ENCODE results near the gene SCAP. TPM values are rescaled to one million over a fixed set of nuclear protein-coding genes. Genes with fewer than 3 reads are reported as not detected.

The SCAP gene
- total RNA-seq, 1 donor from 2014 or later = 67.4 TPM

DNA sequence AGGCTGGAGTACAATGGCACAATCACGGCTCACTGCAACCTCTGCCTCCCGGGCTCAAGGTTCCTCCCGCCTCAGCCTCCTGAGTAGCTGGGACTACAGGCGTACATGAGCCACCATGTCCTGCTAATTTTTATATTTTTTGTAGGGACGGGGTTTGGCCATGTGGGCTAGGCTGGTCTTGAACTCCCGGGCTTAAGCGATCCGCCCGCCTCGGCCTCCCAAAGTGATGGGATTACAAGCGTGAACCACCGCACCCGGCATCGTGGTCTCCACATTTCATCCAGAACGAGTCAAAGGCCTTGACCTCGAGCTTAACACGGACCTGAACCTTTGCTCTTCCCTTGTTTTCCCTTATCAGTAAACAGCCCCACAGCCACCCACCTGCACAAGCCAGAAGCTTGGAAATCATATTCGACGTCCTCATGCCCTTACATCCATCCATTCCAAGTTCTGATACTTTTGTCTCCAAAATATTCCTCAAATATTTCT, 96.3 kb downstream of the SCAP start:
- TF ChIP-seq, protein P1, sequence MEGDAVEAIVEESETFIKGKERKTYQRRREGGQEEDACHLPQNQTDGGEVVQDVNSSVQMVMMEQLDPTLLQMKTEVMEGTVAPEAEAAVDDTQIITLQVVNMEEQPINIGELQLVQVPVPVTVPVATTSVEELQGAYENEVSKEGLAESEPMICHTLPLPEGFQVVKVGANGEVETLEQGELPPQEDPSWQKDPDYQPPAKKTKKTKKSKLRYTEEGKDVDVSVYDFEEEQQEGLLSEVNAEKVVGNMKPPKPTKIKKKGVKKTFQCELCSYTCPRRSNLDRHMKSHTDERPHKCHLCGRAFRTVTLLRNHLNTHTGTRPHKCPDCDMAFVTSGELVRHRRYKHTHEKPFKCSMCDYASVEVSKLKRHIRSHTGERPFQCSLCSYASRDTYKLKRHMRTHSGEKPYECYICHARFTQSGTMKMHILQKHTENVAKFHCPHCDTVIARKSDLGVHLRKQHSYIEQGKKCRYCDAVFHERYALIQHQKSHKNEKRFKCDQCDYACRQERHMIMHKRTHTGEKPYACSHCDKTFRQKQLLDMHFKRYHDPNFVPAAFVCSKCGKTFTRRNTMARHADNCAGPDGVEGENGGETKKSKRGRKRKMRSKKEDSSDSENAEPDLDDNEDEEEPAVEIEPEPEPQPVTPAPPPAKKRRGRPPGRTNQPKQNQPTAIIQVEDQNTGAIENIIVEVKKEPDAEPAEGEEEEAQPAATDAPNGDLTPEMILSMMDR (IDR thresholded peaks at IDR 0.05; ENCODE audit: insufficient read depth, low read length, poor library complexity, severe bottlenecking) = no peak
- no peaks in the 10 kb centered on the region for H3K27me3 ChIP-seq (ENCODE audit: control insufficient read depth, insufficient read depth, low read length)

DNA sequence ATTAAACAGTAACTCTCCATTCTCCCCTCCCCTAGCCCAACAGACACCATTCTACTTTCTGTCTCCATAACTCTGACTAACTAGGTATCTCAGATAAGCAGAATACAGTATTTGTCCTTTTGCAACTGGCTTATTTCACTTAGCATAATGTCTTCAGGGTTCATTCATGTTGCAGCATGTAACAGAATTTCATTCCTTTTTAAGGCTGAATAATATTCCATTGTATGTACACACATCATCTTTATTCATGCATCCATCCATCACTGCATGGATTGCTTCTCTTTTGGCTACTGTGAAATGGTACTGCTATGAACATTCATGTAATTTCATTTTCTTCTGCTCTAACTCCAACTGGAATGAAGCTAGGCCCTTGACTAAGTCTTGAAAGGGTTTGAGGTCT, 96.9 kb downstream of the SCAP start:
- no peaks in the 10 kb centered on the region for H3K27me3 ChIP-seq (ENCODE audit: control insufficient read depth, insufficient read depth, low read length)
- no peaks in the 10 kb centered on the region for H3K36me3 ChIP-seq (ENCODE audit: control insufficient read depth, insufficient read depth, low read length)
- DNase-seq (ENCODE audit: low read depth) = no peak
- no peak overlapping the region for H3K4me3 ChIP-seq (ENCODE audit: low read depth, low read length)
- TF ChIP-seq, protein P1 (IDR thresholded peaks at IDR 0.05; ENCODE audit: insufficient read depth, low read length, poor library complexity, severe bottlenecking) = no peak

More for the DNA sequence above, 96.3 kb downstream of the SCAP start:
- H3K36me3 ChIP-seq (ENCODE audit: control insufficient read depth, insufficient read depth, low read length) = no peaks in the 10 kb centered on the region
- H3K4me3 ChIP-seq (ENCODE audit: low read depth, low read length) = peak overlapping the region; percentile 89
- DNase-seq (ENCODE audit: low read depth) = no peak

DNA sequence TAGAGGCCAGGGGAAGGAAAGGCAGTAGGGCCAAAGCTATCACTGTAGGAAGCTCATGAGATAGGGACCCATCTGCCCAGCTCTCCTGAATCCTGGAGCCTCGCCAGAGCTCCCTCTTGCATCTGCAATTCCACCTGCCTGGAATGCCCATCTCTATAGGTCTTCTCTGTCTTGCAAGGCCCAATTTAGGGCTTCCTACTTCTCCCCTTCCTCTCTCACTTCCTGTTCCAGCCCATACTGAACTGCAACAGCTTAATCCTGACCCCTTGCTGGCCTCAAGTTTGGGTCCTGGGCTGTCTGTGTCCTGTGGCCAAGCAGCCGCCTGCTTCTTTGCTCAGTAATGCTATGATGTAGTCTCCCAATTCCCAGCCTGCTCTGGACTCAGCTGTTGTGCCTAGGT, 98.6 kb downstream of the SCAP start:
- DNase-seq (ENCODE audit: low read depth) = no peak
- no peaks in the 10 kb centered on the region for H3K36me3 ChIP-seq (ENCODE audit: control insufficient read depth, insufficient read depth, low read length)
- H3K27me3 ChIP-seq (ENCODE audit: control insufficient read depth, insufficient read depth, low read length) = no peaks in the 10 kb centered on the region
- no peak overlapping the region for H3K4me3 ChIP-seq (ENCODE audit: low read depth, low read length)
- TF ChIP-seq, protein P1 (IDR thresholded peaks at IDR 0.05; ENCODE audit: insufficient read depth, low read length, poor library complexity, severe bottlenecking) = no peak

DNA sequence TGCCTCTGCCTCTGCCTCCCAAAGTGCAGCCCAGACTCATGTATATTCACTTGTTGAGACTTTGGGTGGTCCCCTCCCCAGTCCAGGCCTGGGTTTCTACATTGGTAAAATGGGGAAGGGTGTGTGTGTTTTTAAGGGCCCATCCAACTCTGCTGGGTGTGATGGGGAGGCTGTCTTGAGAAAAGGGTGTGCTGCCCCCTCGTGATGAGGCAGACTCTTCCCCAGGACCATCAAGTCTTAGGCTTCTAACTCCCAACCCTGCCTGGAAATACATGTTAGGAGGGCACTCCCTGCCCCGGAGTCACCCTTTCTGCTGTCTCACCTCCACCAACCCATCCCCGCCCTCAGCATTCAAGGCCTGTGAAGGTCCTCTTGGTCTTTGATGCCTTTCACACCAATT, 99.3 kb downstream of the SCAP start:
- TF ChIP-seq, protein P1 (IDR thresholded peaks at IDR 0.05; ENCODE audit: insufficient read depth, low read length, poor library complexity, severe bottlenecking) = no peak
- Histone ChIP-seq H3K4me3 (ENCODE audit: low read depth, low read length) (no peak overlapping the region), H3K27me3 (ENCODE audit: control insufficient read depth, insufficient read depth, low read length) (peaks cover 3% of the 10 kb centered on the region), H3K36me3 (ENCODE audit: control insufficient read depth, insufficient read depth, low read length) (no peaks in the 10 kb centered on the region)
- no peak for DNase-seq (ENCODE audit: low read depth)

DNA sequence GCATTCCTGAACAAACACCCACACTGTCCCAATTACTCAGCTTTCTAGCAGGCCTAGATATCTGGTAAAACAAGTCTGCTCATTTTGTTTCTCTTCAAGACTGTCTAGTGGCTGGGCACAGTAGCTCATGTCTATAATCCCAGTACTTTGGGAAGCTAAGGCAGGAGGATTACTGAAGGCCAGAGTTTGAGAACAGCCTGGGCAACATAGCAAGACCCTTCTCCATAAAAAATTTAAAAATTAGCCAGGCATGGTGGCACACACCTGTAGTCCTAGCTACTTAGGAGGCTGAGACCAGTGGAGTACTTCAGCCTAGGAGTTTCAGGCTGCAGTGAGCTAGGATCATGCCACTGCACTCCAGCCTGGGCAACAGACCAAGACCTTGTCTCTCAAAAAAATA, 101.2 kb downstream of the SCAP start:
- H3K27me3 ChIP-seq (ENCODE audit: control insufficient read depth, insufficient read depth, low read length) = peaks cover 3% of the 10 kb centered on the region
- no peak for DNase-seq (ENCODE audit: low read depth)
- TF ChIP-seq, protein P1 (IDR thresholded peaks at IDR 0.05; ENCODE audit: insufficient read depth, low read length, poor library complexity, severe bottlenecking) = no peak
- no peak overlapping the region for H3K4me3 ChIP-seq (ENCODE audit: low read depth, low read length)
- H3K36me3 ChIP-seq (ENCODE audit: control insufficient read depth, insufficient read depth, low read length) = no peaks in the 10 kb centered on the region
